HG03469 (cell line): Measurements from ENCODE around the gene FAM174C.
A peak's percentile ranks its signal among the peaks of the same experiment; 100 is the strongest.
"Not testable (repeated sequence)": the region's sequence is repeated elsewhere in the genome, so short reads cannot be mapped to it uniquely, and the experiment has no call there.

Experiments
- ATAC-seq: cut with Tn5 transposase; IDR thresholded peaks from one replicate; pipeline ENCODE4 v1.9.1; 2021; ENCODE audit warnings: mild to moderate bottlenecking, moderate library complexity, moderate number of reproducible peaks; ENCODE audit not compliant: unreplicated experiment

The FAM174C gene

DNA sequence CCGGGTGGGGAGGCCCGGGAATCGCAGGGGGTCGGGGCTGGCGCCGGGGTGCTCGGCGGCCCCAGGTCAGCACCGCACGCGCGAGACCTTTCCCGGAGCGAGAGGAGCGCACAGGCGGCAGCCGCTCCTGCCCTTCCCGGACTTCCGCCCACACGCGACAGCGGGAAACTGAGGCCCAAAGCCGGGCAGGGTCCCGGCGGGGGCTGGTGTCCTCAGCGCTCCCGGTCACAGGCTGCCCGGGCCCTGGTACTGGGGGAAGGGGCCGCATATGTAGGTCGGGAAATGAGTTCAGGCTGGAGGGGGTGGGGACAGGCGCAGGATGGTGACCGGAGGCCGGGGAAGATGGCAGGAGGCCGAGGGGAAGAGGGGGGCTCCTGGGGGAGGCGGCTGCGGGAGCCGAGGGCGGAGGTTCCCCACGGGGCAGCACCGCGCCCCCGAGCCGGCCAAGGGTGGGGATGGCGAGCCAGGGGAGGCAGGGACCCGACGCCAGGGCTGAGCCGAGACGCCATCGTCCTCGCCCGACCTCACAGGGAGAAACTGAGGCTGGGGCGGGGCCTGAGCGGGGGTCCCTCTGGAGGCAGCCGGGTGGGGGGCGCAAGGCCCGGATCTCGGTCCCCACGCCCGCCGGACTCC lies 38.2 kb upstream of the FAM174C start:
- no peak for ATAC-seq

DNA sequence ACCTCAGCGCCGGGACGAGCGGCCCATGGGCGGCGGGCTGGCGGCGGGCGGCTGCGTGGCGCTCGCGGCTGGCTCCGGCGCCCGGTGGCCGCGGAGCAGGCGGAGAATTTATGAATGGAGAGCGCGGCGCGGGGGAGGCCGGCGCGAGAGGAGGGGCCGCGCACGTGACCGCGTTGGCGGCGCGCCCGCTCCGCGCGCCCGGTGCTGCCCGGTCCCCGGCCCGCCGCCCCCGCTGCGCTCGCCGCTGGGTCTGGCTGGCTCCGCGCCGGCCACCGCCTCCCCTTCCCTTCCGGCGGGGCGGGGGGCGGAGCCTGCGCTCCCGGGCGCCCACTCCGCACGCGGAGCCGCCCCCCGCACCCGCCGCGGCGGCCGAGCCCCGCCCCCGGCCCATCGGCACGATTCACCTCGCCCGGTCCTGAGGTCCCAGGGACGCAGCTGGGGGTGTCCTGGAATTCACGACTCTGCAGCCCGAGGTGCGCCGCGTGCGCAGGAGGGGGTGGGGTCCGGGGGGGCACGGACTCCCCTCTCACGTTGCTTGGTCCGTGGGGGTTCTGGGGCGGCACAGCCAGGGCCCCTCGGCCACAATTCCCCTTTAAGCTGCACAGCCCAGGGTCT lies 37.5 kb upstream of the FAM174C start, which contains the start of gene CBARP:
Gene CBARP, minus strand, starts transcription at position 252 of the 615 bp plus-strand sequence. CDS start 1,905 bp downstream, outside the sequence.
- ATAC-seq = no peak

DNA sequence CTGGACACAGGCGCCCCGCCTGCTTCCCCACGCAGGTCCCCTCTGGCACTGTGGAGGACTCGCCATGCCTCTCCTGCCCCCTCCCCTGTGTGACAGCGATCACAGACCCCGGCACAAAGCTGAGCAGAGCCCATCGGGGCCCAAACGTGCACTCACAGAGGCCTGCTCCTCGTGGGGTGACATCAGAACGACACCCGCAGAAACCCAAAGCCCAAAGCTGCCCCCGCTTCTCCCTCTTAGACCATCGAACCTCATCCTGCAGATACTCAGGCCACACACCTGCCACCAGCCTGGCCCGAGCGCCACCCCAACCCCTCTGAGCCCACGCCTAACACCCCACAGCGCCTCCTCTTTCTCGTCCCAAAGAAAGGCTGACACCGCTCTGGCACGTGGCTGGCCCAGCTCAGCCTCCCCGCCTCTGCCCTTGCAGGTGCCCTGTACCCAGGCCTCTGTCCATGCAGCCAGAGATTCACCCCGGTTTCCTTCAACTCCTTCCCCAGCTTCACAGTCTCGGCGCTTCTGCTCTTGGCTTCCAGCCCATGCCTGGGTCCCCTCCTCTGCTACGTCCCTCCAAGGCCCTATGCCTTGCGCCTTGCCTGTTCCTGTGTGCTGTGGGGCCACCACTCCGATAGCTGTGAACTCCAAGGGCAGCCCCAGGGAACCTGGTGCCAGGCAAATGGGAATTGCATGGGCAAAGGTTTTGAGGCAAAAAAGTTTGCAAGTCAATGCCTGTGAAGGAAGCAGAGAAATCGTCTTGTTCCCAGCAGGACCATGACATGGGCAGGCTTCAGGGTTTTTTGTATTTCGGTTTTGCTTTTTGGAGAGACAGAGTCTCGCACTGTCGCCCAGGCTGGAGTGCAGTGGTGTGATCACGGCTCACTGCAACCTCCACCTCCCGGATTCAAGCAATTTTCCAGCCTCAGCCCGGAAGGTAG lies 36.7 kb upstream of the FAM174C start:
- ATAC-seq = no peak

DNA sequence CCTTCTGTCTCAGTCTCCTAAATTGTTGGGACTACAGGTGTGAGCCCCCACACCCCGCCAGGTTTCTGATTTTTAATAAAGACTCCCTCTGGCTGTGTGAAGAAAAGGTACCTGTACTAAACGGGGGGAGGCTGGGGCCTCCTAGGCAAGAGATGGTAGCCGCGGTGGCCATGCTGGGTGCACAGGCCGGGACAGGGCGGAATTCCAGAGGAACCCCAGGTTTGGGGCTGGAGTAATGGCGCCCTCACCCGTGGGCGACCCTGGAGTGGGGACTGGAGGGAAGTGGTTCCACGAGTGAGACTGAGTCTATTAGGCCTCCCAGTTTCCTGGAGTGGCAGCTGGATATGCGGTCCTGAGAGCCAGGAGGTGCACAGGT lies 35.9 kb upstream of the FAM174C start:
- ATAC-seq = no peak

DNA sequence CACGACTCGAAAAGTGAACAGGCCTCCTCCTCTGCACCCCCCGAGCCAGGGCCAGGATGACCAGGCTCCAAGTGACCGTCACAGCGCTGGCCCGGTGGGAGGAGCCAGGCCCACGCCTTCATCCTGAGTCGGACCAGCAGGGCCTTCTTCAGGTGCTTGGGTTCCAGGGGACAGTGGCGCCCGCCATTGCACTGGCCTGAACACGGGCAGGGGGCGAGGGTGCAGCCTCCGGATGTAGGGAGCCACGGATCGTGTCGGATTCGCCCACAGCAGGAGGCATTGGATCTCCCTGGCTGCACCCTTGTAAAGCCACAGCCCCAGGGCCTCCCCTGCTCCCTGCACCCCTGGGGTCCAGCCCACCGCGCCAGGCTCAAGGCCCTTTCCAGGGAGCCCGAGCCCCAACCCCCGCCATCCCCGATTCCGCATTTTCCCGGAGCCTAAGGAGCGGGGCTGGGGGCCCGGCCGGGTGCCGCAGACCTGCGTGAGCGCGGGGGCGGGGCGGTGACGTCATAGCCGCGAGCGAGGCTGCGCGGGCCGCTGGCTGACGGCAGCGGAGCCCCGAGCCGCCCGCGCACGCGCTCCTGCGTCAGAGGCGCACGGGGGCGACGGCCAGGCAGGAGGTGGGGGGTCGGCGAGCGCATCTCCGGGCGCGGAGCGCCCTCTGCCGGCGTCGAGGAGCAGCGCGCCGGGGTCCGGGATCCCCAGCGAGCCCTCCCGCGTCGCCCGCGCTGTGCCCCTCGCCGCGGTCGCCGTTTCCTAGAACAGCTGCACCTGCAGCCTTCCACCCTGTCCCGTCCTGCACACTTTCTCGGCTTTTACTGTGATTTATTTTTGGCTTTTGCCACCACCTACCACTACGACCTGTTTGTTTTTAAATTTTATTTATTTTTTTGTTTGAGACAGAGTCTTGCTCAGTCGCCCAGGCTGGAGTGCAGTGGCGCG lies 35.3 kb upstream of the FAM174C start:
- ATAC-seq = no peak

DNA sequence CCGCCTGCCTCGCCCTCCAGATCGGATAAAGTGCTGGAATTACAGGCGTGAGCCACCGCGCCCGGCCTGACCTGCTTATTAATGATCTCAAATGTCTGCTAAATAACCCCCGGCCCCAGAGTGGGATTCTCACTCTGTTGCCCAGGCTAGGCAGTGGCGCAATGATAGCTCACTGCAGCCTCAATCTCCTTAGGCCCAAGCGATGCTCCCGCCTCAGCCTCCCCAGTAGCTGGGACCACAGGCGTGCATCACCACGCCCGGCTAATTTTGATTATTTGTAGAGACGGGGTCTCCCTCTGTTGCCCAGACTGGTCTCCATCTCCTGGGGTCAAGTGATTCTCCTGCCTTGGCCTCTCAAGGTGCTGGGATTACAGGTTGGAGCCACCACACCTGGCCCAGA lies 34.4 kb upstream of the FAM174C start:
- ATAC-seq = no peak

DNA sequence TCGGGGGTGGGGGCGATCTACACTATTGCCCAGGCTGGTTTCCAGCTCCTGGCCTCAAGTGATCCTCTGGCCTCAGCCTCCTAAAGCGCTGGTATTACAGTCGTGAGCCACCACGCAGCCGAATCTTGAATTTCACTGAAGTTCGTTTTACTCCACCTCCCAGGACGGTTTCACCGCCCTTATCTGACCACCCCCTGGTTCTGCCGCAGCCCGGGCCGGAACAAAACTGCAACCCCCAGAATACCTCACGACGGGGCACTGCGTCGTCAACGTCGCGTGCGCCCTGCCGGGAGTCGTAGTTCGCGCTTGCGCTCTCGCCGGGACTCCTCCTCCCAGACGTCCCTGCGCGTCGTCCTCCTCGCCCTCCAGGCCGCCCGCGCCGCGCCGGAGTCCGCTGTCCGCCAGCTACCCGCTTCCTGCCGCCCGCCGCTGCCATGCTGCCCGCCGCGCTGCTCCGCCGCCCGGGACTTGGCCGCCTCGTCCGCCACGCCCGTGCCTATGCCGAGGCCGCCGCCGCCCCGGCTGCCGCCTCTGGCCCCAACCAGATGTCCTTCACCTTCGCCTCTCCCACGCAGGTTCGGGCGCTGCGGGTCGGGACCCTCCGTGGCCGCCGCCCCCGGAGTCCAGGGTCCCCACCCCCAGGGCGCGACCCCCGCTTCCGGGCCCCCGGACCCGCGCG lies 33.8 kb upstream of the FAM174C start, which contains the start of gene ATP5F1D:
Gene ATP5F1D, plus strand, starts transcription at position 335 of the 679 bp plus-strand sequence. Its CDS starts 100 bp downstream, at position 435.
- no peak for ATAC-seq

DNA sequence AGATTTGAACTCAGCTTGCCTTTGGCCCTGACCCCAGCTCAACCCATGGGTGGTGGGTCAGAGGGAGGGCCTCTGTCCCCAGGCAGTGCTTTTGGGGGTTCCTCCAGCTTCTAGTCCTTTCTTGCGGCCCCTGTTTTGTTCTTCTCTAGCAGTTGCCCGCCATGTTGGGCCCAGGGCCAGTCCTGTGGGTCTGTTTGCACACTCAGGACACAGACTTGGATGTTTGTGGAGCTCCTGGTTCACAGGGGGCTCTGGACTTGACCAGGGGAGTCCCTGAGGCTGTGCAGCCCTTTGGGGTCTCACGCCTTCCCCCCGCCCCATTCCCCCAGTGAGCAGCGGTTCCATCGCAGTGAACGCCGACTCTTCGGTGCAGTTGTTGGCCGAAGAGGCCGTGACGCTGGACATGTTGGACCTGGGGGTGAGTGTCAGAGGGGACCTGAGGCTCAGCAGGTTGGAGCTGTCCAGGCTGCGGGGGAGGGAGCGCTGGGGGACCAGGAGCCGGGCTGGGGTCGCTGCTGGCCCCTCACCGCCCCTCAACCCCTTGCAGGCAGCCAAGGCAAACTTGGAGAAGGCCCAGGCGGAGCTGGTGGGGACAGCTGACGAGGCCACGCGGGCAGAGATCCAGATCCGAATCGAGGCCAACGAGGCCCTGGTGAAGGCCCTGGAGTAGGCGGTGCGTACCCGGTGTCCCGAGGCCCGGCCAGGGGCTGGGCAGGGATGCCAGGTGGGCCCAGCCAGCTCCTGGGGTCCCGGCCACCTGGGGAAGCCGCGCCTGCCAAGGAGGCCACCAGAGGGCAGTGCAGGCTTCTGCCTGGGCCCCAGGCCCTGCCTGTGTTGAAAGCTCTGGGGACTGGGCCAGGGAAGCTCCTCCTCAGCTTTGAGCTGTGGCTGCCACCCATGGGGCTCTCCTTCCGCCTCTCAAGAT lies 31.3 kb upstream of the FAM174C start:
- no peak for ATAC-seq

DNA sequence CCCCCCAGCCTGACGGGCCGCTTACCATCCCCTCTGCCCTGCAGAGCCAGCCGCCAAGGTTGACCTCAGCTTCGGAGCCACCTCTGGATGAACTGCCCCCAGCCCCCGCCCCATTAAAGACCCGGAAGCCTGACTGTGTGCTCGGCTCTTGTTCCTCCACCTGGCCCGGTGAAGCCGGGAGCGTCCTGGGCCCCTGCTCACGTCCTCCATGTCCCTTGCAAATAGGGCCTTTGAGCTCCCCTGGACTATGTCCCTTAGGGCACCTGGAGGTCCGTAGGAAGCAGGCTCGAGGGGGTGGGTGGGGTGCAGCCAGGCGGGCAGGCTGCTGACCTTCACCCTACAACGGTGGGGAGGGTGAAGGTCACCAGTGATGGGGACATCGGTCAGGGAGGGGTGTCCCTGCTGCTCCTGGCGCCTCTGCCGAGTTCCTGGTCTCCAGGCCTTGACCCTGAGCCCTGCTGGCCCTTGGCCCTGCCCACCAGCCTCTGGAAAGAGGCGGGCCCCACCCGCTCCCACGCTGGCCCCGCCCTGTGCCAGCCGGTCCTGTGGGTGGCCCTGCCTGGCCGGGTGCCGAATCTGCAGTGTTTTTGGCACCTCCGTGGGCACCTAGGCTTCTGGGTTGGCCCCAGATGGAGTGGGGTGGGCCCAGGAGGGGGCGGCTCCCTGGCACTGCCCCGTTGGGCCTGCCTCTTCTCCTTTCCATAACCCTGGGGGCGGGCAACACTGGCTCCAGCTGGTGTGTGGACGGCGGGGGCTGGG lies 30.5 kb upstream of the FAM174C start:
- no peak for ATAC-seq

DNA sequence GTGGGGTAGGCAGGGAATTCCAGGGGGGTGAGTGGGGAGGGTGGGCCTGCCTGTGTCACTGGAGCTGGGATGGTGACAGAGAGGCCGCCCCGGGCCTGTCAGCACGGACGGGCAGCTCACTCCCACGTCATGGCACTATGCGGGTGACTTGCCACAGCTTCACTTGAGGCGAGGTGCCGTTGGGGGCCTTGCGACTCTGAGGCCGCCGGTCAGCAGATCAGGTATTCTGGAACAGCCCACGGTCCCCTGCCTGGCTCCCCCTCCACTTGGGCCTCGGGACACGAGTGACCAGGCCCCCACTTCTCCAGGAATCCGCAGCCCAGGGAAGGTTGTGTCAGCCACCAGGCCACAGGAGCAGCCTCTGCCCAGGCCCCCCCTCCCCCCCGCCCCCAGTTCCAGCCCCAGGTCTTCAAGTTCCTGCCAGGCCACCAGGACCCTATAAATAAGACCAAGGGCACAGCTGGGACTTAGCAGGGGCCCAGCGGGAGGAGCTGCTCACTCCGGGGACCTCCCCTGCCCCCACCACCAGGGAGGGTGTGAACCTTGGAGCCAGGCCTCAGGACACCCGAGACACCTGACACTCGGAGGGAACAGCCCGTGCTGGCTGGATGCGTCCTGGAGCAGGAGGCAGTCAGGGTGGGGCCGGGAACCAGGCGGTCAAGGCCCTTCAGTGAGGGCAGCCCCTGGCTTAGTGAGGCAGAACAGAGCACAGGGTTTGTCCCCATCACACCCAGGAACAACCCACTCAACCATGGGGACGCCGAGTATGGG lies 29.7 kb upstream of the FAM174C start:
- ATAC-seq = no peak

DNA sequence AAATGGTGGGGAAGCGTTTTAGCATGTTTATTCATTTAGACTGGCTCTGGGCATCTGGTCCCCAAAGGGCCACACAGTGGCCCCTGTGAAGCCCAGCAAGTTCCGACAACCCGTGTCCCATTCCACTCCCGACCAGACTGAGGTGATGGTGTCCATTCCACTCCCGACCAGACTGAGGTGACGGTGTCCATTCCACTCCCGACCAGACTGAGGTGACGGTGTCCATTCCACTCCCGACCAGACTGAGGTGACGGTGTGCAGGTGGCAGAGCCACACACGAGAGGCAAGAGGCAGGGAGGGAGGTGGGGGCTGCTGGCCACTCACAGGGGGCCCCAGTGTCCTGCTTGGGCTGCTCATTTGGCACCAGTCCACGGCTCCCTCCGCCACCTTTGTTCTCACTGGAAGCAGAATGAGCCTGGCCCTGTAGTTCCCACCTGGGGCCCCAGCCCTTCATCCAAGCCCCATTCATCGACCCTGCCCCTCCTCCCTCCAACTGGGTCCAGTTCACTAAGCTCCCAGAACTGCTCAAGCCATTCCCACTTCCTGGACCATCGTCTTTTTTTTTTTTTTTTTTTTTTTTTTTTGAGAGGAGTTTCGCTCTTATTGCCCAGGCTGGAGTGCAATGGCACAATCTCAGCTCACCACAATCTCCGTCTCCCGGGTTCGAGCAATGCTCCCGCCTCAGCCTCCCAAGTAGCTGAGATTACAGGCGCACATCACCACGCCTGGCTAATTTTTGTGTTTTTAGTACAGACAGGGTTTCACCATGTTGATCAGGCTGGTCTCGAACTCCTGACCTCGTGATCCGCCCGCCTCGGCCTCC lies 28.9 kb upstream of the FAM174C start:
- not testable (repeated sequence) for ATAC-seq

DNA sequence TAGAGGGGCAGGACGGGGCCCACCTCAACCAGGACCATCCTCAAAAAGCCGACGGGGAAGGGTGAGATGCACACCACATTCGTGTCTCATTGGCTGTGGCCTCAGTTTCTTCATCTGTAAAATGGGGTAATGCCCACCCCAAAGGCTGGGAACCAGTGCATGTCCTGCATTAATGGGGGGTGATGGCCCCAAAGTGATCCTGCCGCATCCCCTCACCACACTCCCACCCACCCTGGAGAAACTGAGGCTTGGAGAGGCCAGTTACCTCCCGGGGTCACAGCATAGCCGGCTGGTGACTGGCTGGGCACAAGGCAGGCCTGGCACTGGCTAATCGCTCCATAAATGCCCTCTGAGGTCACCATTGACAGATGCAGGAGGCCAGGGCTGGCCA lies 27.6 kb upstream of the FAM174C start:
- ATAC-seq = no peak

DNA sequence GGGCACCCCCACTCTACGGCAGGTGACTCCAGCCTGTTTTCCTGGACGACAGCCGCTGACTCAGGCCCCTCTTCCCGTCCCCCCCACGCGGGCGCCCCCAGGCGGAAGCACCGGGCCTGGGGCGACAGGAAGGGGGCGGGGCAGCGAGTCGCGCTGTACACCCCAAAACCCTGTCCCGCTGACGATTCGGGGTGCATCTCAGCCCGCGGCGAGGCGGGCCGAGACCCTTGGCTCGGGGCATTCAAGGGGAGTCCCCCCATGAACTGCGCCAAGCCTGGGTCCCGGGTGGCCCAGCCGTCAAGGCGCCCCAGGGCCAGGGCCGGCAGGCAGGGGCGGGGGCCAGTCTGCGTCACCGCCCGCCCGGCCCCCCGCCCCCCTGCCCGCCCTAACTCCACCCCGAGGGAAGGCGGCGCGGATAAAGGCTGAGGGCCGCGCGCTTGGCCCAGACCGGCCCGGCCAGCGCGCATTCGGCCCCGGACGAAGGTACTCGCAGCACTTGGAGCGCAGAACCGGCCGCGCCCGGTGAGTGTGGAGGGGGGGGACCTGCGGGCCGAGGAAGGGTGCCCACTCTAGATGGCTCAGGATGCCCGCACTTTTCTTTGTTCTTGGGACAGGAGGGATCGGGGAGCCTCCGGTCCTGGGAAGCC lies 27.1 kb upstream of the FAM174C start, which contains the start of gene MIDN:
Gene MIDN, plus strand, starts transcription at position 445 of the 647 bp plus-strand sequence. CDS start 1,714 bp downstream, outside the sequence.
- peak; percentile 9 for ATAC-seq

DNA sequence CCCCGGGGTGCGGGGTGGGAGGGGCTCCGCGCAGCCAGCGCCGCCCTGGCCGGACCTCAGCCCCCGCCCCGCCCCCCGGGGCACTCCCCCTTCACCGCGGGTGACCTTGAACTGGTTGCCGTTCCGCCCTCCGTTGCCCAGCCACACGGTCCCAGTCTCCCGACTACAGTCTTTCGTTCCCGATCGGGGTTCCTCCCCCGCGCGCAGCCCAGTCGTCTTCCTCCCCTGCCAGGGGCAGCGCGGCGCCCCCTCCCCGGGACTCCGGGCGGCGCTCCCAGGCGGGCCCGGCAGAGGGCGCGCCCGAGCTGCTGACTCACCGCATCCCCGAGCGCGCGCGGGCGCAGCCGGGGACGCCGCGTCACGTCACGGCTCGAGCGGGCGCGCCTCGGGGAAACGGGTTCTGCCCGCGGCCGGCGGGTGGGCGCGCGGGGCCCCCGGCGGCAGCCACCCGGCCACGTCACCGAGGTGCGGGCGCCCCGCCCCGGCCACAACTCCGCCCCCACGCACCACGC lies 26.5 kb upstream of the FAM174C start:
- ATAC-seq = peak; percentile 23

DNA sequence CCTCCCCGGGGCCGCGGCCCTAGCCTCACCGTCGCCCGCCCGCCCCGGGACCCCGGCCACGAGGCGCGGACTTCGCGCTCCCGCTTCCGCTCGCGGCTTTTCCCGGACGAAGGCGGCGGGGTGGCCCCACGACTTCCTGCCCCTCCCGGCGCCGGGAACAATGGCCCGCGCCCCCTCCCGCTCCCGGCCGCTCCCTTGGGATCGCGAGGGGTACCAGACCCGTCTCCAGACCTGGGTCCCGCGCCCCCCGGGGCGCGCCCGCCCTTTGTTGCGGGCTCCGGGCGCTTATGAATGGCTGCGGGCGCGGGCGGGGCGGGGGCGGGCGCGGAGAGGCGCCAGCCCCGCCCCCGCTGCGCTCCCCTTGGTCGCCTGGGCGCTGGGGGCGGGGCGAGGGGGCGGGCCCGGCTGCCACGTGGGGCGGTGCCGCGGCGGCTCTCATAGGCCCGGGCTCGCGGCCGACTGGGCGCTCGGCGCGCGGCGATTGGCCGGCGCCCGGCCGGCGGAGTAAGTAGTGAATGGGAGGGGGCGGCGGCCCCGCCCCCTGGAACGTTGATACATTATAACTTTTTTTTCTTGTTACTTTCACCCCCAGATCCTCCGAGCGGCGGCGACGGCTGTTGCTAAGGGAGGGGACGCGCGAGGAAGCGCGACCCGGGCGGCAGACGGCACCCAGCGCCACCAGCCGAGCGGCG lies 25.9 kb upstream of the FAM174C start:
- ATAC-seq = peak; percentile 22
